Osteocyte (in vitro differentiated cells): ENCODE data around the gene SPAG17. TPM values are rescaled to one million over a fixed set of nuclear protein-coding genes. Genes with fewer than 3 reads are reported as not detected.
A peak's percentile ranks its signal among the peaks of the same experiment; 100 is the strongest.

ENCODE experiments used
- DNase-seq: peaks from one replicate; pipeline ENCODE4 v3.0.0; 2021; ENCODE audit warnings: mixed read lengths; ENCODE audit not compliant: unreplicated experiment; ENCODE audit errors: extremely low spot score
- H3K27ac Mint-ChIP-seq: one replicate; pipeline ENCODE4 v1.8.0; 2021; ENCODE audit warnings: mild to moderate bottlenecking, mixed read lengths; ENCODE audit not compliant: unreplicated experiment
- H3K27me3 Mint-ChIP-seq: one replicate; pipeline ENCODE4 v1.8.0; 2021; ENCODE audit warnings: mixed read lengths; ENCODE audit not compliant: unreplicated experiment
- H3K36me3 Mint-ChIP-seq: one replicate; pipeline ENCODE4 v1.8.0; 2021; ENCODE audit warnings: mixed read lengths; ENCODE audit not compliant: unreplicated experiment
- H3K4me1 Mint-ChIP-seq: one replicate; pipeline ENCODE4 v1.8.0; 2021; ENCODE audit warnings: mixed read lengths; ENCODE audit not compliant: unreplicated experiment
- H3K4me3 Mint-ChIP-seq: one replicate; pipeline ENCODE4 v1.8.0; 2021; ENCODE audit warnings: mild to moderate bottlenecking, moderate library complexity, mixed read lengths; ENCODE audit not compliant: unreplicated experiment
- H3K9me3 Mint-ChIP-seq: one replicate; pipeline ENCODE4 v1.8.0; 2021; ENCODE audit warnings: mixed read lengths; ENCODE audit not compliant: unreplicated experiment
- CTCF ChIP-seq: fragments of 200-600 bp; sonication (generic); IDR thresholded peaks from 2 replicates; pipeline ENCODE4 v1.5.0; 2021; ENCODE audit warnings: antibody characterized with exemption, mild to moderate bottlenecking, moderate library complexity
- total RNA-seq: library from RNA; stranded (reverse); gene quantifications from 2 replicates; pipeline ENCODE4 v1.2.1, GENCODE V29; 2021

The SPAG17 gene
- total RNA-seq, 1 donor from 2014 or later: not detected

- peaks cover 2% of the 10 kb centered on the region for H3K27me3 Mint-ChIP-seq
- no peak overlapping the region for H3K4me3 Mint-ChIP-seq
- no peak overlapping the region for H3K27ac Mint-ChIP-seq
- TF ChIP-seq CTCF: no peak
- no peak for DNase-seq
- H3K36me3 Mint-ChIP-seq: no peaks in the 10 kb centered on the region
- H3K4me1 Mint-ChIP-seq: no peaks in the 10 kb centered on the region
- no peaks in the 10 kb centered on the region for H3K9me3 Mint-ChIP-seq
Observed at GRCh38 chr1:118081387-118081786, 103.6 kb downstream of the SPAG17 start.

GRCh38 chr1:118077331-118078045 is 107.5 kb downstream of the SPAG17 start:
- Mint-ChIP-seq H3K27ac (no peak overlapping the region), H3K36me3 (no peaks in the 10 kb centered on the region), H3K4me1 (no peaks in the 10 kb centered on the region), H3K9me3 (no peaks in the 10 kb centered on the region), H3K27me3 (peaks cover 2% of the 10 kb centered on the region), H3K4me3 (no peak overlapping the region)
- DNase-seq: no peak
- TF ChIP-seq CTCF: peak; percentile 69

GRCh38 chr1:118075116-118075515 is 109.9 kb downstream of the SPAG17 start:
- Mint-ChIP-seq H3K27me3 (no peaks in the 10 kb centered on the region), H3K27ac (no peak overlapping the region), H3K4me1 (no peaks in the 10 kb centered on the region), H3K36me3 (no peaks in the 10 kb centered on the region), H3K9me3 (no peaks in the 10 kb centered on the region), H3K4me3 (no peak overlapping the region)
- no peak for DNase-seq
- TF ChIP-seq CTCF: no peak

- TF ChIP-seq CTCF: no peak
- Mint-ChIP-seq H3K27ac (no peak overlapping the region), H3K4me3 (no peak overlapping the region), H3K27me3 (peaks cover 6% of the 10 kb centered on the region), H3K36me3 (no peaks in the 10 kb centered on the region), H3K4me1 (no peaks in the 10 kb centered on the region), H3K9me3 (no peaks in the 10 kb centered on the region)
- no peak for DNase-seq
Observed at GRCh38 chr1:118073648-118074435, 111.2 kb downstream of the SPAG17 start.

GRCh38 chr1:118049981-118050380 is 135.0 kb downstream of the SPAG17 start:
- DNase-seq: no peak
- Mint-ChIP-seq H3K4me3 (no peak overlapping the region), H3K9me3 (no peaks in the 10 kb centered on the region), H3K4me1 (no peaks in the 10 kb centered on the region), H3K36me3 (no peaks in the 10 kb centered on the region), H3K27me3 (peaks cover 3% of the 10 kb centered on the region), H3K27ac (no peak overlapping the region)
- no peak for TF ChIP-seq CTCF
